SK-N-MC (cell line): ENCODE results near the gene CIITA.
"Not testable (repeated sequence)": the region's sequence is repeated elsewhere in the genome, so short reads cannot be mapped to it uniquely, and the experiment has no call there.

Experiments
- DNase-seq: peaks from one replicate; pipeline ENCODE4 v3.0.0-alpha.2; 2011; ENCODE audit warnings: low read depth, low spot score
- H3K27ac ChIP-seq: fragments of 200-600 bp; sonication (generic); 2 replicates; pipeline ENCODE4 v1.5.1; 2016; ENCODE audit warnings: mixed run types
- H3K36me3 ChIP-seq: fragments of 200-600 bp; sonication (generic); 2 replicates; pipeline ENCODE4 v1.6.1; 2017; ENCODE audit warnings: antibody characterized with exemption, low read length, mixed read lengths; ENCODE audit not compliant: insufficient read depth
- H3K4me3 ChIP-seq: fragments of 200-600 bp; sonication (generic); 2 replicates; pipeline ENCODE4 v1.5.1; 2016
- H3K9ac ChIP-seq: fragments of 200-600 bp; sonication (generic); 2 replicates; pipeline ENCODE4 v1.8.0; 2017; ENCODE audit warnings: mixed run types, mixed read lengths; ENCODE audit not compliant: insufficient read length
- H3K9me3 ChIP-seq: fragments of 200-600 bp; sonication (generic); 2 replicates; pipeline ENCODE4 v1.6.1; 2017; ENCODE audit warnings: low read depth, mild to moderate bottlenecking, antibody characterized with exemption, low read length, moderate library complexity, mixed read lengths
- EZH2 ChIP-seq: fragments of 200-600 bp; sonication (generic); IDR thresholded peaks from one replicate; pipeline ENCODE4 v1.6.1; 2017; ENCODE audit warnings: antibody characterized with exemption
- FOXP2 ChIP-seq: optimal IDR thresholded peaks from 2 replicates; pipeline ENCODE3; 2011; ENCODE audit warnings: mild to moderate bottlenecking, moderate library complexity; ENCODE audit not compliant: insufficient read depth; ENCODE audit errors: extremely low read length, control extremely low read depth
- POLR2AphosphoS5 ChIP-seq: IDR thresholded peaks from 2 replicates; pipeline ENCODE4 v1.6.1; 2012; ENCODE audit warnings: mild to moderate bottlenecking, low read depth, low read length, borderline replicate concordance

The CIITA gene

DNA sequence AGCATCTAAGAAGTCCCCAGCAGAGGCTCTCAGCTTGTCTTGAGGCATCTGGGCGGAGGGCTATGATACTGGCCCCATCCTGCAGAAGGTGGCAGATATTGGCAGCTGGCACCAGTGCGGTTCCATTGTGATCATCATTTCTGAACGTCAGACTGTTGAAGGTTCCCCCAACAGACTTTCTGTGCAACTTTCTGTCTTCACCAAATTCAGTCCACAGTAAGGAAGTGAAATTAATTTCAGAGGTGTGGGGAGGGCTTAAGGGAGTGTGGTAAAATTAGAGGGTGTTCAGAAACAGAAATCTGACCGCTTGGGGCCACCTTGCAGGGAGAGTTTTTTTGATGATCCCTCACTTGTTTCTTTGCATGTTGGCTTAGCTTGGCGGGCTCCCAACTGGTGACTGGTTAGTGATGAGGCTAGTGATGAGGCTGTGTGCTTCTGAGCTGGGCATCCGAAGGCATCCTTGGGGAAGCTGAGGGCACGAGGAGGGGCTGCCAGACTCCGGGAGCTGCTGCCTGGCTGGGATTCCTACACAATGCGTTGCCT, at the start of gene CIITA:
CIITA (plus strand) TSS at position 404 of the 543 bp plus-strand sequence; CDS start at position 533, 129 bp downstream.
- H3K4me3 ChIP-seq = no peak within 1 kb of the TSS
- no peak for DNase-seq
- H3K9ac ChIP-seq = no peak within 1 kb of the TSS
- H3K27ac ChIP-seq = no peak within 1 kb of the TSS
- no peaks in the 10 kb centered on the region for H3K36me3 ChIP-seq
- TF ChIP-seq POLR2AphosphoS5 (no peak), FOXP2 (no peak), EZH2 (no peak)
- H3K9me3 ChIP-seq = no peaks in the 10 kb centered on the region

GRCh38 chr16:10827691-10828341, 49.2 kb upstream of the CIITA start:
- Histone ChIP-seq H3K36me3 (no peaks in the 10 kb centered on the region), H3K9ac (no peak overlapping the region), H3K9me3 (no peaks in the 10 kb centered on the region), H3K4me3 (no peak overlapping the region), H3K27ac (no peak overlapping the region)
- no peak for DNase-seq
- TF ChIP-seq POLR2AphosphoS5 = no peak
- no peak for TF ChIP-seq FOXP2
- TF ChIP-seq EZH2 = no peak

DNA sequence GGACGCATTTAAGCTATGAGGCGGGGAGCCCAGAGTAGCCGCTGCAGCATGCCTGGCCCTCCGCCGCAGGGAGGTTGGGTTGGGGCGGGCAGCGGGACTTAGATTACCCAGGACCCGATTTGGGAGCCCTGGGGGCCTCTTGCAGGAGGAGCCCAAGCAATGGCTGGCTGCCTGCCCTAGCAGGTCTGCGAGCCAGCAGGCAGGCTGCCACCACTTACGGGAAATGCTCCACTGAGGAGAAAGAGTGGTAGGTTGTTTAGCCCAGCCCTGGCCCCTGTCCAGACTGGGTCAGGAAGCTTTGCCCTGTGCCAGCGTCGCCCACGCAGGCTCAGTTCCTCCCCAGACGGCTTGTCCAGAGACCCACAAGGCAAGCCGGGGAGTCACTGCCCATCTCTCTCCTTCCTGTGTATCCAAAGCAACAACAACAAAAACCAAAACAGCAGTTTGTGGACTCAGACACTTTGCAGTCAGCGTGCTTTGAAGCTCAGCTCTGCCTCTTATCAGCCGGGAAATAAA, 48.1 kb upstream of the CIITA start:
- Histone ChIP-seq H3K9me3 (no peaks in the 10 kb centered on the region), H3K9ac (no peak overlapping the region)

GRCh38 chr16:10829390-10830098, 47.5 kb upstream of the CIITA start:
- not testable (repeated sequence) for H3K9ac ChIP-seq, H3K36me3 ChIP-seq, H3K4me3 ChIP-seq, DNase-seq, H3K9me3 ChIP-seq, H3K27ac ChIP-seq

More for the DNA sequence above, 48.1 kb upstream of the CIITA start:
- TF ChIP-seq EZH2 (no peak), FOXP2 (no peak), POLR2AphosphoS5 (no peak)
- no peak for DNase-seq
- H3K36me3 ChIP-seq = no peaks in the 10 kb centered on the region
- H3K27ac ChIP-seq = no peak overlapping the region
- no peak overlapping the region for H3K4me3 ChIP-seq

DNA sequence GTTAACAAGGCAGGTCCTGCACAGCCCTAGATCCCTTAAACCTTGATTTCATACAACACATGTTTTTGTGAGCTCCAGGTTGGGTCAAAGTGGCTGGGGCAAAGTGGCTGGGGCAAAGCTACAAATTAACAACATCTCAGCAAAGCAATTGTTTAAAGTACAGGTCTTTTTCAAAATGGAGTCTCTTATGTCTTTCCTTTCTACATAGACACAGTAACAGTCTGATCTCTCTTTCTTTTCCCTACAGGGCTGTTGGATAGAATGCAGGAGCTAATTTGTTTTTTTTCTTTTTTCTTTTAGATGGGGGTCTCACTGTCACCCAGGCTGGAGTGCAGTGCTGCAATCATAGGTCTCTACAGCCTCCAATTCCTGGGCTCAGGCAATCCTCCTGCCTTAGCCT, 46.8 kb upstream of the CIITA start:
- not testable (repeated sequence) for H3K4me3 ChIP-seq, H3K9me3 ChIP-seq, H3K9ac ChIP-seq, DNase-seq, H3K27ac ChIP-seq, H3K36me3 ChIP-seq

DNA sequence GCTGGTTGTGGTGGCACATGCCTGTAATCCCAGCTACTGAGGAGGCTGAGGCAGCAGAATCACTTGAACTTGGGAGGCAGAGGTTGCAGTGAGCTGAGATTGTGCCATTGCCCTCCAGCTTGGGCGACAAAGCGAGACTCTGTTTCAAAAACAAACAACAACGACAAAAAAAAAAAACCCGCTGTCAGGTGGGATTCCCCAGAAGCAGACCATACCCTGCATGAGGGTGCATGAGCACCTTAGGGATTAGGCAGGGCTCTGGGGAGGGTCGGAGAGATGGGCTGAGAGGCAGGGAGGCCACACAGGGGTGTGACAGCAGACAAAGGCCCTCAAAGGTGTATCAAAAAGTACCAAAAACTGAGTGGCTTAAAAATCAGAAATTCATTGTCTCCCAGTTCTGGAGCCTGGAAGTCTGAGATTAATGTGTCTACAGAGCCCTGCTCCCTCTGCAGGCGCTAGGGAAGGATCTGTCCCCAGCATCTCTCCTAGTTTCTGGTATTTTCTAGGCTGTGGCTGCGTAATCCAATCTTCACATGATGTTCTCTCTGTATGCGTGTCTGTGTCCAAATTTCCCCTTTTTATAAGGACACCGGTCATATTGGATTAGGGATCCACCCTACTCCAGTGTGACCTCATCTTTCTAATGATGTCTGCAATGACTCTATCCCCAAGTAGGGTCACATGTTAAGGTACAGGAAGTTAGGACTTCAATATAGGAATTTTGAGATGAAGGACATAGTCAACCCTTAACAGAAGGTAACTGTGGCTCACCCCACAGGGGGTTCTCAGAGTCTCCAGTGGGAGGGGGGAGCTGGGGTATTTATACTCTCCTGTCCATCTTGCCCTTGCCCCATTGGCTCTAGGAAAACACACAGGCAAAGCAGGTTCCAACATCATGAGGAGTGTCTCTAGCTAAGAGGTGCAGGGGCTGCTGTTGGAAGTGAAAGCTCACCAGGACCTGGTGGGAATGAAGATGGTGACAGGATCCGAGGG, 44.8 kb upstream of the CIITA start:
- TF ChIP-seq POLR2AphosphoS5 (no peak), EZH2 (no peak), FOXP2 (no peak)
- H3K27ac ChIP-seq = no peak overlapping the region
- no peaks in the 10 kb centered on the region for H3K9me3 ChIP-seq
- H3K36me3 ChIP-seq = no peaks in the 10 kb centered on the region
- no peak overlapping the region for H3K9ac ChIP-seq
- no peak overlapping the region for H3K4me3 ChIP-seq
- DNase-seq = no peak

DNA sequence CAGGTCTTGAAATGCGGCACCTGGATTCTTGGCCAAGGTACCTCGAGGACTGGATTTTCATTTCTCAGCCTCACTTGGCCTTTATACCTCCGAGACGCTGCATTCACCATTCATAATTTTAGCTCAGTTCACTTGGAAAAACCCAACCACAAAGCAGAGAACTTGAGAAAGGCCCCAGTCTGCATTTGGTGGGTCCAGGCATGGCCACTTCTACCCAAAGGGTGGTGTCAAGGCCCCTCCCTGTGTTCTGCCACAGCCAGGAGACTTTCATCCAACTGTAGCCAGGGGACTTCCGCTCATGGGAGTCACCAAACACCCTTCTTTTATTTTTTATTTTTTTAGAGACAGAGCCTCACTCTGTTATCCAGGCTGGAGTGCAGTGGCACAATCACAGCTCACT, 43.7 kb upstream of the CIITA start:
- no peak overlapping the region for H3K9ac ChIP-seq
- no peak overlapping the region for H3K27ac ChIP-seq
- H3K9me3 ChIP-seq = no peaks in the 10 kb centered on the region
- TF ChIP-seq EZH2 = no peak
- no peak for TF ChIP-seq FOXP2
- TF ChIP-seq POLR2AphosphoS5 = no peak
- no peaks in the 10 kb centered on the region for H3K36me3 ChIP-seq
- DNase-seq = no peak
- H3K4me3 ChIP-seq = no peak overlapping the region

DNA sequence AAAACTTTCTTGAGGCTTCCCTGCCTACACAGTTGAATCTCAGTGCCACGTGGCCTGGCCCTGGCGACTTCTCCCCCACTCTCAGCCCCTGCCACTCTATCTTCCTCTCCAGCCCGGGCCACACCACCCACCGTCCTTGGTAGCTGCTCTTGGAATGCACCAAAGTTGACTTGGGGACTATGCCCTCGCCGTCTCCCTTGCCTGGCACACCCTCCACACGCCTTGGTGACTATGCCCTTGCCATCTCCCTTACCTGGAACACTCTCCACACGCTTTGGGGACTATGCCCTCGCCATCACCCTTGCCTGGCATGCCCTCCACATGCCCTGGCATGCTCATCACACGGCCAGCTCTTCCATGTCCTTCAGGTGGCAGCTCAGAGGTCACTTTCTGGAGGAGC, 42.9 kb upstream of the CIITA start:
- no peak overlapping the region for H3K27ac ChIP-seq
- H3K9me3 ChIP-seq = no peaks in the 10 kb centered on the region
- TF ChIP-seq FOXP2 = no peak
- no peak for TF ChIP-seq POLR2AphosphoS5
- no peak for TF ChIP-seq EZH2
- DNase-seq = no peak
- no peak overlapping the region for H3K9ac ChIP-seq
- no peak overlapping the region for H3K4me3 ChIP-seq
- H3K36me3 ChIP-seq = no peaks in the 10 kb centered on the region
